ENCODE measurements around the gene POGZ.

GRCh38 chr1:151401125-151401788 lies 58.0 kb downstream of the POGZ start:
- TF ChIP-seq, protein P1, sequence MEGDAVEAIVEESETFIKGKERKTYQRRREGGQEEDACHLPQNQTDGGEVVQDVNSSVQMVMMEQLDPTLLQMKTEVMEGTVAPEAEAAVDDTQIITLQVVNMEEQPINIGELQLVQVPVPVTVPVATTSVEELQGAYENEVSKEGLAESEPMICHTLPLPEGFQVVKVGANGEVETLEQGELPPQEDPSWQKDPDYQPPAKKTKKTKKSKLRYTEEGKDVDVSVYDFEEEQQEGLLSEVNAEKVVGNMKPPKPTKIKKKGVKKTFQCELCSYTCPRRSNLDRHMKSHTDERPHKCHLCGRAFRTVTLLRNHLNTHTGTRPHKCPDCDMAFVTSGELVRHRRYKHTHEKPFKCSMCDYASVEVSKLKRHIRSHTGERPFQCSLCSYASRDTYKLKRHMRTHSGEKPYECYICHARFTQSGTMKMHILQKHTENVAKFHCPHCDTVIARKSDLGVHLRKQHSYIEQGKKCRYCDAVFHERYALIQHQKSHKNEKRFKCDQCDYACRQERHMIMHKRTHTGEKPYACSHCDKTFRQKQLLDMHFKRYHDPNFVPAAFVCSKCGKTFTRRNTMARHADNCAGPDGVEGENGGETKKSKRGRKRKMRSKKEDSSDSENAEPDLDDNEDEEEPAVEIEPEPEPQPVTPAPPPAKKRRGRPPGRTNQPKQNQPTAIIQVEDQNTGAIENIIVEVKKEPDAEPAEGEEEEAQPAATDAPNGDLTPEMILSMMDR (IDR thresholded peaks at IDR 0.05) = no peak
- no peak for TF ChIP-seq POLR2A (IDR thresholded peaks at IDR 0.05)
- TF ChIP-seq POLR2AphosphoS5 (IDR thresholded peaks at IDR 0.05; ENCODE audit: insufficient read depth in 1 of 2, low read depth in 1 of 2) = no peak
